ENCODE results near the gene MACF1.

Gene MACF1

DNA sequence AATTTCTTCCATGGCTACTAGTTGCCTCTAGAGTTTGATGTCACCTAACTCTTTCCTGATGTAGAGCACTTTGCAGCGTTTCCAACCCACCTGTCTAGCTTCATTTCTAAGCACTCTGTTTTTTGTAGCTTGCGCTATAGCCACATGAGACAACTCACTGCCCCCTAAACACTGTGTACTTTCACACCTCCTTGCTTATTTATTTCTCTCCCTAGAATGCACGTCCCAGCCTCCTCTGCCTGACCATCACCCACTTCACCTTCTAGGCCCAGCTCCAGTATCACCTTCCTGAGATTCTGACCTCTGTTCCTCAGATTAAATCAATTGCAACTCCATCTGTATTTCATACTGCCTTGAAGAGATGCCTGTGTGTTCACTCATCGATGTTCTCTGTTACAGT lies 32.5 kb downstream of the MACF1 start:
- DNase-seq (ENCODE audit: low spot score), result no peak
- in situ Hi-C loops (cut with MboI; ENCODE audit: low sequenced_read_pairs, unreplicated experiment), result no loop called here
- TF ChIP-seq, protein P1, sequence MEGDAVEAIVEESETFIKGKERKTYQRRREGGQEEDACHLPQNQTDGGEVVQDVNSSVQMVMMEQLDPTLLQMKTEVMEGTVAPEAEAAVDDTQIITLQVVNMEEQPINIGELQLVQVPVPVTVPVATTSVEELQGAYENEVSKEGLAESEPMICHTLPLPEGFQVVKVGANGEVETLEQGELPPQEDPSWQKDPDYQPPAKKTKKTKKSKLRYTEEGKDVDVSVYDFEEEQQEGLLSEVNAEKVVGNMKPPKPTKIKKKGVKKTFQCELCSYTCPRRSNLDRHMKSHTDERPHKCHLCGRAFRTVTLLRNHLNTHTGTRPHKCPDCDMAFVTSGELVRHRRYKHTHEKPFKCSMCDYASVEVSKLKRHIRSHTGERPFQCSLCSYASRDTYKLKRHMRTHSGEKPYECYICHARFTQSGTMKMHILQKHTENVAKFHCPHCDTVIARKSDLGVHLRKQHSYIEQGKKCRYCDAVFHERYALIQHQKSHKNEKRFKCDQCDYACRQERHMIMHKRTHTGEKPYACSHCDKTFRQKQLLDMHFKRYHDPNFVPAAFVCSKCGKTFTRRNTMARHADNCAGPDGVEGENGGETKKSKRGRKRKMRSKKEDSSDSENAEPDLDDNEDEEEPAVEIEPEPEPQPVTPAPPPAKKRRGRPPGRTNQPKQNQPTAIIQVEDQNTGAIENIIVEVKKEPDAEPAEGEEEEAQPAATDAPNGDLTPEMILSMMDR (IDR thresholded peaks at IDR 0.05; ENCODE audit: borderline replicate concordance, control extremely low read depth, extremely low read depth, insufficient read depth, missing control alignments), result no peak

GRCh38 chr1:39238476-39238875 lies 34.0 kb downstream of the MACF1 start:
- TF ChIP-seq, protein P1 (IDR thresholded peaks at IDR 0.05; ENCODE audit: borderline replicate concordance, control extremely low read depth, extremely low read depth, insufficient read depth, missing control alignments), result no peak
- DNase-seq (ENCODE audit: low spot score), result no peak
- in situ Hi-C loops (cut with MboI; ENCODE audit: low sequenced_read_pairs, unreplicated experiment), result no loop called here

DNA sequence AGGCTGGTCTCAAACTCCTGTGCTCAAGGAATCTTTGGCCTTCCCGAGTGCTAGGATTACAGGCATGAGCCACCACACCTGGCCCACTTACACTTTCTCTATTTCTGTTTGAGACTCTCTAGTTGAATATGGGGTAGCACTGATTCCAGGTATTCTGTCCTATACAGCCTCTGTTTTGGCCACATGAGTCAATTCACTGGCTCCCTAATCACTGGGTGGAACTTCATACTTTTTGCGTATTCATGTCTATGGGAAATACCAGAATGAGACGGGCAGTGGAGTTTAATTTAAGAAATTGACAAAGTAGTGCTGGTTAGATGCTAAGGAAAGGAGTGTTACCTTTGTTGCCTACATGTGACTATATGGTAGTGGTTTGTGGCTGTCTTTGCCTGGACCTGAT lies 35.5 kb downstream of the MACF1 start:
- TF ChIP-seq, protein P1 (IDR thresholded peaks at IDR 0.05; ENCODE audit: borderline replicate concordance, control extremely low read depth, extremely low read depth, insufficient read depth, missing control alignments), result no peak
- in situ Hi-C loops (cut with MboI; ENCODE audit: low sequenced_read_pairs, unreplicated experiment), result no loop called here
- DNase-seq (ENCODE audit: low spot score), result no peak

DNA sequence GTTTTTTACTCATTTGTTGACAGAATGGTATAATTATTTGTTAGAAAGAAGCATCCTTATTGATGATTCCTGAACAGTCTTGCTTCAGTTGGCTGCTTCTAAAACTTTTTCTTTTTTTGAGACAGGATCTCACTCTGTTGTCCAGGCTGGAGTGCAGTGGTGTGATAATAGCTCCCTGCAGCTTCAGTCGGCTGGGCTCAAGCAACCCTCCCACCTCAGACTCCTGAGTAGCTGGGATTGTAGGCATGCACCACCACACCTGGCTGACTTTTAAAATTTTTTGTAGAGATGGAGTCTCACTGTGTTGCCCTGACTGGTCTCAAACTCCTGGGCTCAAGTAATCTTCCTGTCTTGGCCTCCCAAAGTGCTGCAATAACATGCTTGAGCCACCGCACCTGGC lies 38.8 kb downstream of the MACF1 start:
- in situ Hi-C loops (cut with MboI; ENCODE audit: low sequenced_read_pairs, unreplicated experiment), result no loop called here
- no peak for DNase-seq (ENCODE audit: low spot score)
- TF ChIP-seq, protein P1 (IDR thresholded peaks at IDR 0.05; ENCODE audit: borderline replicate concordance, control extremely low read depth, extremely low read depth, insufficient read depth, missing control alignments), result no peak

DNA sequence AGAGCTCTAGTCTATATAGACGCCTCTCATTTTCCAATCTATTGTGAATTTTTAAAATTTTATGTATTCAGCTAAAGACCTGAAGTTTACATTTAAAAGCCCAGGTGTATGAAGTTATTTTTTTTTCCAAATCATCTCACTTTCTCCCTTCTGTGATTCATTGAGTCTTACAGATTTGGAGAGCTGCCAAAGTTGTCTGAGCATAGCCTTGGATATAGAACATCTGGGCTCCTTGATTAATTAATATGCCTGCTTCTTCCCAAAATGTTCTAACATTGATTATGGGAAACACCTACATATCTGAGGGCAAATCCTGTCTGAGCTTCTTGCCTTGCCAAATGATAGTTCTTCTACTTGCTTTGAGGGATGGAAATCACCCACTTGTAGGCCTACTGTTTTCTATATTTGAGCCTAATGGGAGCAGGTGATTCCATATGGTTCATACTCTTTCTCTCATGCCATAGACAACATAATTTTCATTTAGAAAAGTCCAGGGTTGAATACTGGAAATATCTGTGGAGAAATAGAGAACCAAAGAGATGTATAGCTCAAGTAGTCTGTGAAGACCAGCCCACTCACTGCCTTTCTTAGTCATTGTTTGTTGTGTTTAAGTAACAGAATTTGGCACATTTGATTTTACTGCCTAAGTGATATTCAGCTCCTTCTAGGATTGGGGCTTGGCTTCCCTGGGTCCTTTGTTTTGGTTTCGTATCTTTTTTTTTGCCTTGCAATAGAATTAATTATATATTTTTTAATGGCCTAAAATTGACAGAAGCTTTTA lies 46.2 kb downstream of the MACF1 start:
- in situ Hi-C loops (cut with MboI; ENCODE audit: low sequenced_read_pairs, unreplicated experiment), result no loop called here
- DNase-seq (ENCODE audit: low spot score), result no peak
- TF ChIP-seq, protein P1 (IDR thresholded peaks at IDR 0.05; ENCODE audit: borderline replicate concordance, control extremely low read depth, extremely low read depth, insufficient read depth, missing control alignments), result no peak

- in situ Hi-C loops (cut with MboI; ENCODE audit: low sequenced_read_pairs, unreplicated experiment), result no loop called here
- DNase-seq (ENCODE audit: low spot score), result no peak
- TF ChIP-seq, protein P1 (IDR thresholded peaks at IDR 0.05; ENCODE audit: borderline replicate concordance, control extremely low read depth, extremely low read depth, insufficient read depth, missing control alignments), result no peak
Observed at GRCh38 chr1:39255222-39255621, 50.7 kb downstream of the MACF1 start.

Data from GM13976 (cell line).